ENCODE data around the gene ZNF217.
"Not testable (repeated sequence)": the region's sequence is repeated elsewhere in the genome, so short reads cannot be mapped to it uniquely, and the experiment has no call there.

ZNF217 gene

DNA sequence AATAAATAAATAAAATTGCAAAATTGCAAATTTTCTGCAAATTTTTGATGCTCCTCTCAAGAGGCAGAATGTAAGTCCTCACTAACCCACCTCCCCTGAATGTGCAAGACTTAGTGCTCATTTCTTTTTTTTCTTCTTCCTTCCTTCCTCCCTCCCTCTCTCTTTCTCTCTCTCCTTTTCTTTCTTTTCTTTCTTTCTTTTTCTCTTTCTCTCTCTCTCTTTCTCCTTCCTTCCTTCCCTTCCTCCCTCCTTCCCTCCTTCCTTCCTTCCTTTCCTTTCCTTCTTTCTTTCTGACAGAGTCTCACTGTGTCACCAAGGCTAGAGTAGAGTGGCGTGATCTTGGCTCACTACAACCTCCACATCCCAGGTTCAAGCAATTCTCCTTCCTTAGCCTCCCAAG lies 60.1 kb downstream of the ZNF217 start:
- H3K4me2 ChIP-seq = no peak overlapping the region
- no peaks in the 10 kb centered on the region for H3K27me3 ChIP-seq (ENCODE audit: insufficient read depth, low read depth)
- no peaks in the 10 kb centered on the region for H4K20me1 ChIP-seq (ENCODE audit: insufficient read depth)
- no peak overlapping the region for H2AFZ ChIP-seq (ENCODE audit: low read depth)
- H3K27ac ChIP-seq = no peak overlapping the region
- no peaks in the 10 kb centered on the region for H3K36me3 ChIP-seq (ENCODE audit: insufficient read depth)
- no peak overlapping the region for H3K9ac ChIP-seq
- H3K4me3 ChIP-seq (IDR thresholded peaks at IDR 0.05; ENCODE audit: insufficient read depth, low read depth, low read length) = no peak overlapping the region
- TF ChIP-seq, protein P1, sequence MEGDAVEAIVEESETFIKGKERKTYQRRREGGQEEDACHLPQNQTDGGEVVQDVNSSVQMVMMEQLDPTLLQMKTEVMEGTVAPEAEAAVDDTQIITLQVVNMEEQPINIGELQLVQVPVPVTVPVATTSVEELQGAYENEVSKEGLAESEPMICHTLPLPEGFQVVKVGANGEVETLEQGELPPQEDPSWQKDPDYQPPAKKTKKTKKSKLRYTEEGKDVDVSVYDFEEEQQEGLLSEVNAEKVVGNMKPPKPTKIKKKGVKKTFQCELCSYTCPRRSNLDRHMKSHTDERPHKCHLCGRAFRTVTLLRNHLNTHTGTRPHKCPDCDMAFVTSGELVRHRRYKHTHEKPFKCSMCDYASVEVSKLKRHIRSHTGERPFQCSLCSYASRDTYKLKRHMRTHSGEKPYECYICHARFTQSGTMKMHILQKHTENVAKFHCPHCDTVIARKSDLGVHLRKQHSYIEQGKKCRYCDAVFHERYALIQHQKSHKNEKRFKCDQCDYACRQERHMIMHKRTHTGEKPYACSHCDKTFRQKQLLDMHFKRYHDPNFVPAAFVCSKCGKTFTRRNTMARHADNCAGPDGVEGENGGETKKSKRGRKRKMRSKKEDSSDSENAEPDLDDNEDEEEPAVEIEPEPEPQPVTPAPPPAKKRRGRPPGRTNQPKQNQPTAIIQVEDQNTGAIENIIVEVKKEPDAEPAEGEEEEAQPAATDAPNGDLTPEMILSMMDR (conservative IDR thresholded peaks at IDR 0.05; ENCODE audit: low read depth, low read length) = no peak
- H3K79me2 ChIP-seq (ENCODE audit: insufficient read depth, low read depth) = no peaks in the 10 kb centered on the region
- no peaks in the 10 kb centered on the region for H3K4me1 ChIP-seq (ENCODE audit: low read depth, poor library complexity, severe bottlenecking)

DNA sequence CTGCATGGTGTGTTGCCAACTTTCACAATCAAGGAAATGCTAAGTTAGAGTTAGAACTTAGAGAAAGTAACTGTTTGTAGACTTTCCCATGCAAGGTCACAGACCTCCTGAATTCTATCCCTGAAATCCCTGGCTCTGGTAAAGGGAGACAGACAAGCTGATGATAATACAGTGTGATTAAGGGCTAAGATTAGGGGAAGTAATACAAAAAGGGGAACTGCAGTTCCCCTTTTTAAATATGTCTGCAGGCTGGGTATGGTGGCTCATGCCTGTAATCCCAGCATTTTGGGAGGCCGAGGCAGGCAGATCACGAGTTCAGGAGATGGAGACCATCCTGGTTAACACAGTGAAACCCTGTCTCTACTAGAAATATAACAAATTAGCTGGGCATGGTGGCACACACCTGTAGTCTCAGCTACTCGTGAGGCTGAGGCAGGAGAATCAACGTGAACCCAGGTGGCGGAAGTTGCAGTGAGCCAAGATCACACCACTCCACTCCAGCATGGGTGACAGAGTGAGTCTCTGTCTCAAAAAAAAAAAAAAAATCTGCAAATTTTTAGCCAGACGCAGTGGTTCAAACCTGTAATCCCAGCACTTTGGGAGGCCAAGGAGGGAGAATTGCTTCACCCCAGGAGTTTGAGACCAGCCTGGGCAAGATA lies 60.9 kb downstream of the ZNF217 start:
- not testable (repeated sequence) for H3K27ac ChIP-seq; H4K20me1 ChIP-seq (ENCODE audit: insufficient read depth); H2AFZ ChIP-seq (ENCODE audit: low read depth); H3K9ac ChIP-seq; H3K4me1 ChIP-seq (ENCODE audit: low read depth, poor library complexity, severe bottlenecking); H3K36me3 ChIP-seq (ENCODE audit: insufficient read depth); H3K4me3 ChIP-seq (IDR thresholded peaks at IDR 0.05; ENCODE audit: insufficient read depth, low read depth, low read length); H3K79me2 ChIP-seq (ENCODE audit: insufficient read depth, low read depth); H3K27me3 ChIP-seq (ENCODE audit: insufficient read depth, low read depth); H3K4me2 ChIP-seq

DNA sequence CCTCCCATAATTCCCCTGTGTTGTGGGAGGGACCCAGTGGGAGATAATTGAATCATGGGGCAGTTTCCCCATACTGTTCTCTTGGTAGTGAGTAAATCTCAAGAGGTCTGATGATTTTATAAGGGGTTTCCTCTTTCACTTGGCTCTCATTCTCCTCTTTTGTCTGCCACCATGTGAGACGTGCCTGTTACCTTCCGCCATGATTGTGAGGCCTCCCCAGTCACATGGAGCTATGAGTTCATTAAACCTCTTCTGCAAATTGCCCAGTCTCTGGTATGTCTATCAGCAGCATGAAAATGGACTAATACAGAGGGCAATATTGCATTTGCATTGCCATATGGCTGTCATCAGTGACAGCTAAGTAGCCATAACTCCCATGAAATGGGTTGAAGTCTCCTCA lies 63.2 kb downstream of the ZNF217 start:
- TF ChIP-seq, protein P1 (conservative IDR thresholded peaks at IDR 0.05; ENCODE audit: low read depth, low read length) = no peak
- no peak overlapping the region for H3K4me2 ChIP-seq

DNA sequence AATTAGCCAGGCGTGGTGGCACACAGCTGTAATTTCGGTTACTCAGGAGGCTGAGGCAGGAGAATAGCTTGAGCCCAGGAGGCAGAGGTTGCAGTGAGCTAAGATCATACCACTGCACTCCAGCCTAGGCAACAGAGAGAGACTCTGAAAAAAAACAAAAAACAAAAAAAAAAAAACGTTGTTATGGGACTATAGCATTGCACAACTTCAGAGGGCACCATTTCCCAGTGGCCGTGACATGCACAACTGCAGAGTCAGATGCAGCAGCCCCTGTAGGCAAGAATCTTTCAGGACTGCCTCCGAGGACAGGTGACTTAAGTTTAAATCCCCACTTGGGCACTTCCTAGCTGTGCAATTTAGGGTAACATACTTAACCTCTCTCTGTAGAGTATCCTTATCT lies 64.0 kb downstream of the ZNF217 start:
- H3K27ac ChIP-seq = no peak overlapping the region
- no peak overlapping the region for H3K4me2 ChIP-seq
- no peaks in the 10 kb centered on the region for H3K36me3 ChIP-seq (ENCODE audit: insufficient read depth)
- no peaks in the 10 kb centered on the region for H3K4me1 ChIP-seq (ENCODE audit: low read depth, poor library complexity, severe bottlenecking)
- H3K4me3 ChIP-seq (IDR thresholded peaks at IDR 0.05; ENCODE audit: insufficient read depth, low read depth, low read length) = no peak overlapping the region
- no peak overlapping the region for H2AFZ ChIP-seq (ENCODE audit: low read depth)
- H3K9ac ChIP-seq = no peak overlapping the region
- TF ChIP-seq, protein P1 (conservative IDR thresholded peaks at IDR 0.05; ENCODE audit: low read depth, low read length) = no peak
- H3K79me2 ChIP-seq (ENCODE audit: insufficient read depth, low read depth) = no peaks in the 10 kb centered on the region
- no peaks in the 10 kb centered on the region for H3K27me3 ChIP-seq (ENCODE audit: insufficient read depth, low read depth)
- no peaks in the 10 kb centered on the region for H4K20me1 ChIP-seq (ENCODE audit: insufficient read depth)

More for the DNA sequence above, 63.2 kb downstream of the ZNF217 start:
- Histone ChIP-seq H3K4me3 (IDR thresholded peaks at IDR 0.05; ENCODE audit: insufficient read depth, low read depth, low read length) (no peak overlapping the region), H4K20me1 (ENCODE audit: insufficient read depth) (no peaks in the 10 kb centered on the region), H3K9ac (no peak overlapping the region), H2AFZ (ENCODE audit: low read depth) (no peak overlapping the region), H3K36me3 (ENCODE audit: insufficient read depth) (no peaks in the 10 kb centered on the region), H3K27ac (no peak overlapping the region), H3K27me3 (ENCODE audit: insufficient read depth, low read depth) (no peaks in the 10 kb centered on the region), H3K79me2 (ENCODE audit: insufficient read depth, low read depth) (no peaks in the 10 kb centered on the region), H3K4me1 (ENCODE audit: low read depth, poor library complexity, severe bottlenecking) (no peaks in the 10 kb centered on the region)

GRCh38 chr20:53527196-53527595 lies 66.4 kb downstream of the ZNF217 start:
- Histone ChIP-seq H3K27me3 (ENCODE audit: insufficient read depth, low read depth) (no peaks in the 10 kb centered on the region), H3K4me2 (no peak overlapping the region), H4K20me1 (ENCODE audit: insufficient read depth) (no peaks in the 10 kb centered on the region), H3K79me2 (ENCODE audit: insufficient read depth, low read depth) (no peaks in the 10 kb centered on the region), H2AFZ (ENCODE audit: low read depth) (no peak overlapping the region), H3K9ac (no peak overlapping the region), H3K4me3 (IDR thresholded peaks at IDR 0.05; ENCODE audit: insufficient read depth, low read depth, low read length) (no peak overlapping the region), H3K27ac (no peak overlapping the region), H3K4me1 (ENCODE audit: low read depth, poor library complexity, severe bottlenecking) (no peaks in the 10 kb centered on the region), H3K36me3 (ENCODE audit: insufficient read depth) (no peaks in the 10 kb centered on the region)
- TF ChIP-seq, protein P1 (conservative IDR thresholded peaks at IDR 0.05; ENCODE audit: low read depth, low read length) = no peak

Data from KMS-11 (cell line).